GM19324 (cell line): Measurements from ENCODE around the gene CXADR.
A peak's percentile ranks its signal among the peaks of the same experiment; 100 is the strongest.
"Not testable (repeated sequence)": the region's sequence is repeated elsewhere in the genome, so short reads cannot be mapped to it uniquely, and the experiment has no call there.

Experiments used
- ATAC-seq: cut with Tn5 transposase; IDR thresholded peaks from one replicate; pipeline ENCODE4 v1.9.1; 2021; ENCODE audit warnings: mild to moderate bottlenecking, moderate library complexity; ENCODE audit not compliant: unreplicated experiment, low FRiP score

Gene CXADR

GRCh38 chr21:17501107-17502006 is 11.5 kb upstream of the CXADR start:
- ATAC-seq: no peak

- ATAC-seq: not testable (repeated sequence)
These were observed 9.9 kb upstream of the CXADR start for GRCh38 chr21:17502985-17503384.

GRCh38 chr21:17506951-17507350 is 5.9 kb upstream of the CXADR start:
- no peak for ATAC-seq

- no peak for ATAC-seq
These were observed 5.3 kb upstream of the CXADR start for GRCh38 chr21:17507591-17507990.

GRCh38 chr21:17513214-17514123 is 626 bp downstream of the CXADR start:
- peak; percentile 35 for ATAC-seq

- ATAC-seq: no peak
These were observed 1.4 kb downstream of the CXADR start for GRCh38 chr21:17514124-17514845.

- not testable (repeated sequence) for ATAC-seq
These were observed 4.2 kb downstream of the CXADR start for GRCh38 chr21:17517008-17517407.

GRCh38 chr21:17519208-17519738 is 6.4 kb downstream of the CXADR start:
- ATAC-seq: no peak

GRCh38 chr21:17519965-17520609 is 7.2 kb downstream of the CXADR start:
- no peak for ATAC-seq

- ATAC-seq: no peak
These were observed 10.2 kb downstream of the CXADR start for GRCh38 chr21:17523007-17523451.

GRCh38 chr21:17523979-17524494 is 11.2 kb downstream of the CXADR start:
- not testable (repeated sequence) for ATAC-seq

- ATAC-seq: no peak
These were observed 11.8 kb downstream of the CXADR start for GRCh38 chr21:17524635-17525034.

GRCh38 chr21:17526776-17527175 is 13.9 kb downstream of the CXADR start:
- no peak for ATAC-seq

GRCh38 chr21:17527240-17527639 is 14.4 kb downstream of the CXADR start:
- no peak for ATAC-seq

- no peak for ATAC-seq
These were observed 14.9 kb downstream of the CXADR start for GRCh38 chr21:17527711-17528110.

- ATAC-seq: no peak
These were observed 16.8 kb downstream of the CXADR start for GRCh38 chr21:17529648-17530047.

- no peak for ATAC-seq
These were observed 19.4 kb downstream of the CXADR start for GRCh38 chr21:17532292-17532691.

- ATAC-seq: no peak
These were observed 23.5 kb downstream of the CXADR start for GRCh38 chr21:17536381-17536780.

GRCh38 chr21:17537299-17537698 is 24.5 kb downstream of the CXADR start:
- no peak for ATAC-seq

GRCh38 chr21:17538576-17538975 is 25.7 kb downstream of the CXADR start:
- no peak for ATAC-seq
